ENCODE data around the gene LMF1.

DNA sequence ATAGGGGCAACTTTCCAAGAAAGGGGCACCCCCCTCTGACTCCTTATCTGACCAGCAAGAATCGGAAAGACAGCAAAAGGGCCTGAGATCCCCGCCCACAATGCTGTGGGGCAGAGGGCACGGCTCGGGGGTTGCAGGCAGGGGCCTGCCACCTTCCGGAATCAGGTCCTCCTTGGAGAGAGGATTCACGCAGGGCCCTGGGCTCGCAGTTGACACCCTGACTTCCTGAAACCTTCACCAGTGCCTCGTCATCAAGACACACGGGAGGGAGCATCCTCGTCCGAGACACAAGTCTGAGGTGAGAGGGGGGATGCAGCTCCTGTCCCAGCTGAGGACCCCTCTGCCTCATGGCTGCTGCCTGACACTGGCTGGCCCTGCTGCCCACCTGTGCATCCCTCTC lies 81.2 kb downstream of the LMF1 start:
- TF ChIP-seq GATA1 (IDR thresholded peaks at IDR 0.05; ENCODE audit: low read depth, low read length) (no peak), POLR2A (IDR thresholded peaks at IDR 0.05; ENCODE audit: low read length) (no peak)
